Astrocyte (in vitro differentiated cells and primary cell): ENCODE data around the gene DIO3. TPM values are rescaled to one million over a fixed set of nuclear protein-coding genes. Genes with fewer than 3 reads are reported as not detected.

Source experiments
- DNase-seq: peaks from one replicate; pipeline ENCODE4 v3.0.0-alpha.2; 2010; ENCODE audit warnings: low read depth
- FAIRE-seq: peaks from 2 replicates; lab custom pipeline; 2011; peaks lifted over from hg19 to GRCh38; lab: Jason Lieb, UNC
- H2AFZ ChIP-seq: 2 replicates; pipeline ENCODE4 v1.6.0; 2012; ENCODE audit warnings: low read depth, low read length, inconsistent platforms
- H3K27ac ChIP-seq: 2 replicates; pipeline ENCODE4 v1.5.1; 2011; ENCODE audit warnings: low read depth, low read length, inconsistent platforms
- H3K27me3 ChIP-seq: 2 replicates; pipeline ENCODE4 v1.6.0; 2011; ENCODE audit warnings: low read length, inconsistent platforms; ENCODE audit not compliant: insufficient read depth
- H3K36me3 ChIP-seq: 2 replicates; pipeline ENCODE4 v1.5.1; 2011; ENCODE audit warnings: low read length, inconsistent platforms; ENCODE audit not compliant: insufficient read depth
- H3K4me1 ChIP-seq: 2 replicates; pipeline ENCODE4 v1.5.1; 2011; ENCODE audit warnings: low read length, inconsistent platforms; ENCODE audit not compliant: insufficient read depth
- H3K4me2 ChIP-seq: 2 replicates; pipeline ENCODE4 v1.6.0; 2012; ENCODE audit warnings: low read length, inconsistent platforms
- H3K4me3 ChIP-seq: 2 replicates; pipeline ENCODE4 v1.5.1; 2011; ENCODE audit warnings: low read depth, mild to moderate bottlenecking, low read length, inconsistent platforms; ENCODE audit not compliant: insufficient read depth
- H3K79me2 ChIP-seq: 2 replicates; pipeline ENCODE4 v1.6.0; 2012; ENCODE audit warnings: mild to moderate bottlenecking, low read length, inconsistent platforms; ENCODE audit not compliant: insufficient read depth
- H3K9ac ChIP-seq: 2 replicates; pipeline ENCODE4 v1.6.0; 2012; ENCODE audit warnings: mild to moderate bottlenecking, low read length, inconsistent platforms
- H3K9me3 ChIP-seq: 2 replicates; pipeline ENCODE4 v1.5.1; 2012; ENCODE audit warnings: low read depth, mild to moderate bottlenecking, low read length, inconsistent platforms; ENCODE audit not compliant: insufficient read depth
- H4K20me1 ChIP-seq: 2 replicates; pipeline ENCODE4 v1.6.0; 2012; ENCODE audit warnings: low read length, inconsistent platforms; ENCODE audit not compliant: insufficient read depth
- H3K27ac Mint-ChIP-seq: one replicate; pipeline ENCODE4 v1.8.0; 2021; ENCODE audit warnings: mild to moderate bottlenecking, mixed read lengths; ENCODE audit not compliant: unreplicated experiment
- H3K27me3 Mint-ChIP-seq: one replicate; pipeline ENCODE4 v1.8.0; 2021; ENCODE audit warnings: low read depth, mixed read lengths; ENCODE audit not compliant: unreplicated experiment
- H3K36me3 Mint-ChIP-seq: one replicate; pipeline ENCODE4 v1.8.0; 2021; ENCODE audit warnings: low read depth, mixed read lengths; ENCODE audit not compliant: unreplicated experiment
- H3K4me1 Mint-ChIP-seq: one replicate; pipeline ENCODE4 v1.8.0; 2021; ENCODE audit warnings: low read depth, mixed read lengths; ENCODE audit not compliant: unreplicated experiment
- H3K4me3 Mint-ChIP-seq: one replicate; pipeline ENCODE4 v1.8.0; 2021; ENCODE audit warnings: mild to moderate bottlenecking, moderate library complexity, mixed read lengths; ENCODE audit not compliant: unreplicated experiment
- H3K9me3 Mint-ChIP-seq: one replicate; pipeline ENCODE4 v1.8.0; 2021; ENCODE audit warnings: mild to moderate bottlenecking, mixed read lengths; ENCODE audit not compliant: unreplicated experiment
- CTCF ChIP-seq: IDR thresholded peaks from 2 replicates; pipeline ENCODE4 v1.5.1; 2011; ENCODE audit warnings: low read depth, mild to moderate bottlenecking, inconsistent platforms, low read length, moderate library complexity; ENCODE audit not compliant: insufficient read depth
- EZH2 ChIP-seq: IDR thresholded peaks from 2 replicates; pipeline ENCODE4 v1.6.1; 2012; ENCODE audit warnings: mild to moderate bottlenecking, low read length, inconsistent platforms; ENCODE audit not compliant: insufficient read depth
- total RNA-seq: library from RNA; stranded (reverse); gene quantifications from 2 replicates; pipeline ENCODE4 v1.2.1, GENCODE V29; 2021

DIO3 gene
- total RNA-seq, 1 donor from 2014 or later: 0.79 TPM

DNA sequence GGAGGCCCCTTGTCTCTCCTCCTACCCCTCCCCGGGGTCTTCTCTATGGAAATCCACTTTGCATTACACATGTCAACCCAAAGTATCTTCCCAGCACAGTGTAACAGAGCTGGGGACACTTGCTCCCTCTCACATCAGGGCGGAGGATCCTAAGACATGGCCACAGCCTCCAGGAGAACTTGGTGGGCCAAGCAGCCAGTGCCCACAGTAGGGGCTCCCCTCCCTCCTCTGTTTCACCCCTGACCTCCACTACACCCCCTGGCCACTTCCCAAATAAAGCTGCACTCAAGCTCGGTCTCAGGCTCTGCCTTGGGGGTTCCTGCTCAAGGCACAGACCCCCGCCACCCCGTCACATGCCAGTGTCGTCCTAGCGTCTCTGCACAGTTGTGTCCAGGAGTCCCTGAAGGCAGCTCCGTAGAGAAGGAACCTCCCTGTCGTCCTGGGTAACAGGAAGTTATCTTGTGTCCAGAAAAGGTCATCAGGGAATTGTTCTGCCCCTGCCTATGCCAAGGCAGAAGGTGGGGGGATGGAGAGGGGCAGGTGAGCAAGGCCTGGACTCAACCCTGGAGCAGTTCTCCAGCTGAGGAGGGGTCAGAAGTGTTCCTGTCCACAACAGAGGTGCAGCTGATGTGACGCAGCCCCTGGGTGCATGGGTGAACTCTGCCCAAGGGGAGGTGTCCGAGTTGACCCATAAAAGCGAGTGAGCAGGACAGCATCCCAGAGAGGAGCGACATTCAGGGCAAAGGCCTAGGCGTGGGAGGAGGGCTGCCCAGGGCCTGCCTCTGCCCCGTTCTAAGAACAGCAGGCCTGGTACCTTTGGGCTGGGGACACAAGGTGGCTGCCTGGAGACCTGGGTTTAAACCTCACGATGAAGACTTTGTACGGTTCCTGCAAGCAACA, 25.5 kb downstream of the DIO3 start:
- Histone ChIP-seq H2AFZ (no peak overlapping the region), H4K20me1 (no peaks in the 10 kb centered on the region), H3K9me3 (no peaks in the 10 kb centered on the region), H3K4me3 (no peak overlapping the region), H3K27ac (no peak overlapping the region), H3K79me2 (no peaks in the 10 kb centered on the region), H3K36me3 (no peaks in the 10 kb centered on the region), H3K27me3 (no peaks in the 10 kb centered on the region), H3K4me2 (no peak overlapping the region), H3K4me1 (peaks cover 6% of the 10 kb centered on the region), H3K9ac (no peak overlapping the region)
- H3K9me3 Mint-ChIP-seq: peaks cover 4% of the 10 kb centered on the region
- H3K4me1 Mint-ChIP-seq: peaks cover 2% of the 10 kb centered on the region
- TF ChIP-seq CTCF (no peak), EZH2 (no peak)
- peaks cover 58% of the 10 kb centered on the region for H3K27me3 Mint-ChIP-seq
- FAIRE-seq: no peak
- H3K36me3 Mint-ChIP-seq: no peaks in the 10 kb centered on the region
- no peak overlapping the region for H3K4me3 Mint-ChIP-seq
- no peak overlapping the region for H3K27ac Mint-ChIP-seq
- DNase-seq: no peak

GRCh38 chr14:101587441-101587911, 26.2 kb downstream of the DIO3 start:
- Mint-ChIP-seq H3K27ac (no peak overlapping the region), H3K4me3 (no peak overlapping the region), H3K27me3 (peaks cover 59% of the 10 kb centered on the region), H3K9me3 (peaks cover 4% of the 10 kb centered on the region), H3K4me1 (peaks cover 2% of the 10 kb centered on the region), H3K36me3 (no peaks in the 10 kb centered on the region)
- TF ChIP-seq EZH2 (no peak), CTCF (no peak)
- FAIRE-seq (no peak), DNase-seq (no peak)
- H3K27ac ChIP-seq: no peak overlapping the region
- H3K36me3 ChIP-seq: no peaks in the 10 kb centered on the region
- no peak overlapping the region for H3K4me3 ChIP-seq
- H3K9me3 ChIP-seq: no peaks in the 10 kb centered on the region
- H4K20me1 ChIP-seq: no peaks in the 10 kb centered on the region
- H2AFZ ChIP-seq: peak overlapping the region; percentile 26
- peak overlapping the region; percentile 11 for H3K4me2 ChIP-seq
- no peaks in the 10 kb centered on the region for H3K79me2 ChIP-seq
- H3K27me3 ChIP-seq: no peaks in the 10 kb centered on the region
- H3K9ac ChIP-seq: no peak overlapping the region
- H3K4me1 ChIP-seq: peaks cover 6% of the 10 kb centered on the region
